Stimulated activated CD4-positive, alpha-beta T cell treated with anti-CD3 and anti-CD28 coated beads, Interleukin-1b, Interleukin-23, amount 100 ng/mL, for 1 hour (primary cell): ENCODE data around the gene CACNA1C.

ENCODE experiments used
- DNase-seq, 2 donors: peaks; one replicate each; pipeline ENCODE4 v3.0.0-alpha.2; 2020; ENCODE audit warnings: low read depth in 2 of 2

Gene CACNA1C

GRCh38 chr12:2645460-2645859 is 592.7 kb downstream of the CACNA1C start:
- no peak for DNase-seq

DNA sequence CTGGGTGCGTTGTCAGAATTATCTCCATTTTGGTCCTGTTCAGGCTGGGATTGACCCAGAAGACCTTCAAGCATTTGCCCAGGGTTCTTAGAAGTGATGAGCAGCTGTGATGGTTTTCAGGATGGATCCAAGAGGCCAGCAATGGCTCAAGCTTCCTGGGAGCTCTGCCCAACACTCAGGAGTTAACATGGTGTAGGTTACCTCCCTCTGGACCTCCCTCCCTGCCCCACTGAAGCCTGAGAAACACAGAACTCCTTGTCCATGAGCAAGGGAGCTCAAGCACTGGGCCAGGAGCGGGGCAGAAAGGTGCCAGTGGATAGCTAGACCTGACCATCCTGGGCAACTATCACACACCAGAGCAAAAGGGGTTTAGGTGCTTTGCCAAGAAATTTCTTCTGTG is 593.6 kb downstream of the CACNA1C start:
- DNase-seq: no peak

GRCh38 chr12:2647186-2647585 is 594.4 kb downstream of the CACNA1C start:
- DNase-seq: no peak

GRCh38 chr12:2648406-2648805 is 595.6 kb downstream of the CACNA1C start:
- no peak for DNase-seq

DNA sequence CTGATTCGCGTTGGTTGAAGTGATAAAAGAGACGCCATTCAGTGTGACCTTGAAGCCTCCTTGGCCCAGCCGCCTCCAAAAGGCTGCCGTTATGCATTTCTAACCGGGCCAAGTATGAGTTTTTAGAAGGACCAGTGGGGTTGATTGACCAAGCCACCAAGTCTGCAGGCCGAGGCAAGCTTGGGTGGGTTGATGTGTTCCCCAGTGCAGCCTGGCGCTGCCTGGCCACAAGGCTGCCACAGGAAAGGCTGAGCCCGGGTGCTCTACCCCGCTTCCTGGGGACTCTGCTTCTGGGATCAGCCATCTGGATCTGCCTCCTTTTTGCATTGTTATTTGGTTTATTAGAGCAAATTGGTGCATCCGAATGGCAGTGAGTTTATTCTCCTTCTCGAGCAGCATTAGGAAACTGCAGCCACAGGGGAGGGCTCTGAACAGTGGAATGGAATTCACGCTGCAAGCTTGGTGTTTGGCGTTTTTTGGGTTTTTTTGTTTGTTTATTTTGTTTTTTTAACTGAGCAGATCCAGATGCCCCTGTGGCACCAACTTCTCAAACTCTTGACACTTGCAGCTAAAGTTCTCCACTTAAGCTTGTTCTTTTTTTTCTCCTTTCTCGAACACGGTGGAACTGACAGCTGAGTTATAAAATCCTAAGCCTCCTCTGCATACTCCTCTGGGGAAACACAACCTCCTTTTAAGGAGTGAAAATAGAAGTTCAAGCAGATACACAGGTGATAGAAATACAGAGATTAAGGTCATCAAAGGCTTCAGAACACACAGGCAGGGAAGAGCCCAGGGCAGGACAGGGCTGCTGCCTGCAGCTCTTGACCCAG is 596.6 kb downstream of the CACNA1C start:
- DNase-seq: no peak

- DNase-seq: no peak
Observed at GRCh38 chr12:2650261-2651067, 597.7 kb downstream of the CACNA1C start.

- DNase-seq: no peak
Observed at GRCh38 chr12:2651068-2651965, 598.5 kb downstream of the CACNA1C start.

GRCh38 chr12:2652011-2652400 is 599.2 kb downstream of the CACNA1C start:
- no peak for DNase-seq

DNA sequence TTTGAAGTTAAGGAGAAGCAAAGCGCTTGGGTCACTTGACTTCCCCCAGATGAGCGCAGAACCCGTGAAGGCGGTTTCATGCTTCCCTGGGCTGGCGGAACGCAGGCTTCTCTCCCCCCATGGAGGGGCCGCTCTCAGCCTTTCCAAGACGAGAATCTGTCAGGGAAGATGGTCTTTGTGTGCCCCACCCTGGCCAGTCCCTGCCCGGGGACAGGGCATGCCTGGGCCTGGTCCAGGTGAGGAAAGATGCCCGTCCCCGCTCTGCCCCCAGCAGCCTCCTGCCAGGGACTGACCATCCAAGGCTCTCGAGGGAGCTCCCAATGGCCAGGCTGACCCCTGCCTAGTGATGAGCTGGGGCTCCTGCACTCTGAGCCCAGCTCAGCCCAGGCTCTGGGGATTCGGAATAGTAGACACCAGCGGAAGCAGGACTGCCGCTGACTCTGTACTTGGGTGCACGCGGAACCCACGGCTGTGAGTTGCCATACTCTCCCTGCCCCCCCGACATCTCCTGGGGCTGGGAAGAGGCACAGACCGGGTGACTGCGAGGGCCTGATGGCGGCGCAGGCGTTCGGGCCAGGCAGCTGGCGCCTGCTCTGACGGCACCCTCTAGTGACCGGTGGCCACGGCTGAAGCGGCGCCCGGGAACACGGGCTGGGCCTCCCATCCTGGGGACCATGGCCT is 599.8 kb downstream of the CACNA1C start:
- no peak for DNase-seq

- DNase-seq: no peak
Observed at GRCh38 chr12:2653461-2653965, 600.7 kb downstream of the CACNA1C start.

- DNase-seq: no peak
Observed at GRCh38 chr12:2654311-2654710, 601.5 kb downstream of the CACNA1C start.

- no peak for DNase-seq
Observed at GRCh38 chr12:2654741-2655140, 602.0 kb downstream of the CACNA1C start.

DNA sequence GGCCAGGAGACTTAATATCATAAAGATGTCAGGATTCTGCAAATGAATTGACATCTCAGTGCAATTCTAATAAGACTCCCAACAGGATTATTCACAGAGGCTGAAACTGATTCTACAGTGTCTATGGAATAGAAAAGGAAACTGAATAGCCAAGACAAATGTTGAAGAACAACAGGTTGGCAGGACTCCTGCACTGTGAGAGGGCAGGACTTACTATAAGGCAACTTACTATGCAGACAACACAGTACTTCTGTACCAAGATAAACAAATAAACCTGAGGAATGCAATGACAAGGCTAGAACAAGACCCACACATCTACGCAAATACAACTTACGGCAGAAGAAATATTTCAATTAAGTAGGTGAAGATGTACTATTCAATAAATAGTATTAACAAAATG is 609.7 kb downstream of the CACNA1C start:
- no peak for DNase-seq

DNA sequence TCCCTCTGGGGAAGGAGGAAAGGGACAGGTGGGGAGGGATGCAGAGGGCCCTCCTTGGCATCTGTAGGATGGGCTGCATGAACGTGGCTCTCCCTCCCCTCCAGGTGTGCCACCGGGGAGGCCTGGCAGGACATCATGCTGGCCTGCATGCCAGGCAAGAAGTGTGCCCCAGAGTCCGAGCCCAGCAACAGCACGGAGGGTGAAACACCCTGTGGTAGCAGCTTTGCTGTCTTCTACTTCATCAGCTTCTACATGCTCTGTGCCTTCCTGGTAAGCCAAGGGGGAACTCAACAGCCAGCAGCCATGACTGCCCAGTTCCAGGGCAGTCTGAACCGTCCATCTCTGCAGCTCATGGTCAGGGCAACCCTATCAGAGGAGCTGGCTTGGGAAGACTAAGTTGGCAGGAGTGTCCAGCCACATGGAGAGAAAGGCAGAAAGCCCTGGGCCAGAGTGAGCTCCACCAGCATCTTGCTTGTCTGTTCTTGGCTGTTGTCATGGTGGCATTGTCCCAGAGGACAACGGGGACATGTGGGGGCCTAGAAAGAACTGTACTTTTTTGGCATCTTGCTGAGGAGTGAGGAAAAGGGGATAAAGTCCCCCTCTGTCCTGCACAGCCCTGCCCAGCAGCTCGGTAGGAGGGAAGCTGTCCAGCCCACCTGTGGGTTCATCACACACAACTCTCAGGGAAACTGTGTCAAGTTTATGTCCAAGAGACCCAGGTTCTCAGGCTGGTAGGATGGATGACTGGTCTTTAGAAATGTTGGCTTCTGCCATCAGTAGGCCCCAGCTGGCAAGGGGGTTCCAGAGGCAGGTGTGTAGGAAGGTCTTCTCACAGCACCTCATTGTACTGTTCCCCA is 612.2 kb downstream of the CACNA1C start:
- DNase-seq: no peak

DNA sequence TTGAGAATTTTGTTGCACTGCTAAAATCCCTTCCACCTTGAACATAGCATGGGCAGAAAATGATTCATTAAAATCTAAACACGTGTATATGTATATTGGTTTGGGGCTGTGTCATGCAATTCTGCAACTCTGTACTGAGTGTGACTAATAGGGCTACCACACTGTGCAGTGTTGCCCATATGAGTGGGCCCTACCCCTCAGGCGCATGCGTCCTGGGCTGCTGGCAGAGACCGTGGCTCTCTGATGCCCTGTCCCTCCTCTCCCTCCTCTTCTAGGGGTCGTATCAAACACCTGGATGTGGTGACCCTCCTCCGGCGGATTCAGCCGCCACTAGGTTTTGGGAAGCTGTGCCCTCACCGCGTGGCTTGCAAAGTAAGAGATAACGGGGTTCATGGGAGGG is 613.6 kb downstream of the CACNA1C start:
- DNase-seq: no peak

GRCh38 chr12:2666846-2667245 is 614.1 kb downstream of the CACNA1C start:
- DNase-seq: no peak

DNA sequence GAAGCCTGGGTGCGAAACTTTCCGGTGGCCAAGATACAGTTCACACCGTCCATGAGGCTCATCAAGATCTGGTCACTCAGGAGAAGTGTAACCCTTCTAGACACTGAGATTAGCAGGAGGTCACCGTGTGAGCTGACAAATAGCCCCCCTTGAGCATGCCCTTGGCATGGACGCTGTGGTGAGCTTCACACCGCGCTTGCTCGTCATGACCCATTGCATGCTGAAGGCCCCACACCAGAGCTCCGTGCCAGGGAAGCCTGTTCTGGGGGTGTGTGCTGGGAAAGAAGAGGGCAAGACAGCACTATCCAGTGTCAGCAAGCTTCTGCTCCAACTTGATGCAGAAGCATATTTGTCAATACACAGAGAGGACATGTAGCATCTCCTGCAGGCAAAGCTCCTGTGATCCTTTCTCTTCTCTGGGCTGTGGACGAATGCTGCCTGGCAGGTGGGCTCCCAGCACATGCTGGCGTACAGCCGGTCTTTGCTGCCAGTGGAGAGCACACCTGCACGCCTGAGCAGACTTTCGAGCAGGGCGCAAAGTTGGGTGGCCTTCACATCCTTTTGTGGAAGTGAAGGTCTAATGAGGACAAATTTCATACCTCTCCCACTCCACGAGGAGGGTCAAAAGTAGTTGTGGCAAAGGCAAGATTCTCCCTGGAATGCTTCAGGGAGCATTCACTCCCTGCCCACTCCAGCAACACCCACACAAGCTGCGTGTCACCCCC is 615.1 kb downstream of the CACNA1C start:
- DNase-seq: no peak

GRCh38 chr12:2668816-2669215 is 616.0 kb downstream of the CACNA1C start:
- DNase-seq: no peak

- DNase-seq: no peak
Observed at GRCh38 chr12:2669560-2669959, 616.8 kb downstream of the CACNA1C start.

- DNase-seq: no peak
Observed at GRCh38 chr12:2672863-2673262, 620.1 kb downstream of the CACNA1C start.
